Hepatocyte (in vitro differentiated cells): ENCODE results near the gene NEDD4.
A peak's percentile ranks its signal among the peaks of the same experiment; 100 is the strongest.

Source experiments
- CTCF ChIP-seq: fragments of 200-600 bp; sonication (generic); IDR thresholded peaks from 2 replicates; pipeline ENCODE4 v1.5.1; 2016; ENCODE audit warnings: antibody characterized with exemption, mild to moderate bottlenecking; ENCODE audit not compliant: poor library complexity
- EZH2 ChIP-seq: fragments of 200-600 bp; sonication (generic); IDR thresholded peaks from 2 replicates; pipeline ENCODE4 v1.6.1; 2016; ENCODE audit warnings: antibody characterized with exemption, mild to moderate bottlenecking, borderline replicate concordance

GRCh38 chr15:55993804-55994560 lies 570 bp upstream of the NEDD4 start:
- TF ChIP-seq CTCF (peak; percentile 24), EZH2 (no peak)
